ENCODE results near the gene PHKB. TPM values are rescaled to one million over a fixed set of nuclear protein-coding genes. Genes with fewer than 3 reads are reported as not detected.

PHKB gene
- total and polyA plus RNA-seq, 2 donors (not counting 1 experiment from before 2014, with no cell fraction given), result 50.4 to 223 TPM

- DNase-seq (no peak), ATAC-seq (ENCODE audit: low read depth) (no peak)
- Mint-ChIP-seq H3K9me3 (ENCODE audit: insufficient read depth) (no peaks in the 10 kb centered on the region), H3K27ac (peak overlapping the region; percentile 7), H3K27me3 (no peaks in the 10 kb centered on the region), H3K4me3 (no peak overlapping the region), H3K4me1 (peaks cover 69% of the 10 kb centered on the region)
- peaks cover 0 to 5% (median 0%) of the 10 kb centered on the region in 3 donors for H3K9me3 ChIP-seq (ENCODE audit: control extremely low read depth in 1 of 3, control insufficient read depth in 2 of 3, insufficient read depth in 1 of 3, low read length in 2 of 3)
- peak overlapping the region; percentile 19 for H3K4me2 ChIP-seq (replicated peaks; ENCODE audit: low read depth, low read length, poor library complexity, severe bottlenecking)
- ChIA-PET CTCF (no interaction called here), POLR2A (no interaction called here)
- intact Hi-C loops (cut with micrococcal nuclease), result loop anchor here (5.0 kb wide), 1 partner anchor 106 kb away; the partner anchor contains the start of genes ITFG1 and PHKB
- peaks cover 12 to 20% of the 10 kb centered on the region in 2 donors for H3K4me1 ChIP-seq (ENCODE audit: control insufficient read depth in 2 of 2, insufficient read depth in 2 of 2, low read length in 2 of 2)
- peaks cover 0 to 25% of the 10 kb centered on the region in 2 experiments for H3K36me3 ChIP-seq (replicated peaks in 1 of 2; ENCODE audit: control extremely low read depth in 1 of 2, control insufficient read depth in 1 of 2, extremely low read depth in 1 of 2, insufficient read depth in 2 of 2, low read length in 1 of 2)
- peaks cover 54% of the 10 kb centered on the region for H3K79me2 ChIP-seq (ENCODE audit: control insufficient read depth, insufficient read depth, low read length)
- peaks cover 10% of the 10 kb centered on the region for H4K20me1 ChIP-seq (ENCODE audit: control insufficient read depth, insufficient read depth, low read length, poor library complexity, severe bottlenecking)
- no peak overlapping the region for H3K9ac ChIP-seq (ENCODE audit: low read length)
- H3K4me3 ChIP-seq (ENCODE audit: control extremely low read depth in 1 of 5, extremely low read depth in 1 of 5, insufficient read depth in 1 of 5, low read depth in 2 of 5, low read length in 4 of 5), result no peak overlapping the region
- H3K27me3 ChIP-seq (replicated peaks in 1 of 4; ENCODE audit: control extremely low read depth in 1 of 4, control insufficient read depth in 3 of 4, insufficient read depth in 4 of 4, low read length in 3 of 4), result no peaks in the 10 kb centered on the region
- TF ChIP-seq CTCF (IDR thresholded peaks at IDR 0.05), result no peak
- no peak for TF ChIP-seq EZH2 (IDR thresholded peaks at IDR 0.05; ENCODE audit: borderline replicate concordance, insufficient read depth, low read depth, low read length, poor library complexity, severe bottlenecking)
- H2AFZ ChIP-seq (ENCODE audit: insufficient read depth, low read depth, low read length, poor library complexity, severe bottlenecking), result no peak overlapping the region
- WGBS (ENCODE audit: insufficient coverage), result no CpG with 5 or more reads among the region's 1 CpG
- H3K27ac ChIP-seq (ENCODE audit: low read length in 2 of 2), result no peak overlapping the region
These were observed 107.2 kb downstream of the PHKB start for GRCh38 chr16:47568351-47568750.

GRCh38 chr16:47571049-47571448 lies 109.9 kb downstream of the PHKB start:
- CTCF ChIA-PET, result interaction anchor here (0.9 kb wide), 1 partner anchor 10 kb away, joined by 3 read pairs; no protein-coding TSS in a partner anchor

More at GRCh38 chr16:47571049-47571448, 109.9 kb downstream of the PHKB start:
- intact Hi-C loops (cut with micrococcal nuclease), result no loop called here
- Histone ChIP-seq H3K27me3 (replicated peaks in 1 of 4; ENCODE audit: control extremely low read depth in 1 of 4, control insufficient read depth in 3 of 4, insufficient read depth in 4 of 4, low read length in 3 of 4) (no peaks in the 10 kb centered on the region), H3K9me3 (ENCODE audit: control extremely low read depth in 1 of 3, control insufficient read depth in 2 of 3, insufficient read depth in 1 of 3, low read length in 2 of 3) (peaks cover 0 to 12% (median 0%) of the 10 kb centered on the region in 3 donors), H3K9ac (ENCODE audit: low read length) (no peak overlapping the region), H3K27ac (ENCODE audit: low read length in 2 of 2) (no peak overlapping the region), H3K79me2 (ENCODE audit: control insufficient read depth, insufficient read depth, low read length) (peaks cover 59% of the 10 kb centered on the region), H3K36me3 (replicated peaks in 1 of 2; ENCODE audit: control extremely low read depth in 1 of 2, control insufficient read depth in 1 of 2, extremely low read depth in 1 of 2, insufficient read depth in 2 of 2, low read length in 1 of 2) (peaks cover 1 to 25% of the 10 kb centered on the region in 2 experiments), H3K4me3 (ENCODE audit: control extremely low read depth in 1 of 5, extremely low read depth in 1 of 5, insufficient read depth in 1 of 5, low read depth in 2 of 5, low read length in 4 of 5) (no peak overlapping the region), H3K4me2 (replicated peaks; ENCODE audit: low read depth, low read length, poor library complexity, severe bottlenecking) (no peak overlapping the region), H2AFZ (ENCODE audit: insufficient read depth, low read depth, low read length, poor library complexity, severe bottlenecking) (no peak overlapping the region), H3K4me1 (ENCODE audit: control insufficient read depth in 2 of 2, insufficient read depth in 2 of 2, low read length in 2 of 2) (peaks cover 28 to 36% of the 10 kb centered on the region in 2 donors), H4K20me1 (ENCODE audit: control insufficient read depth, insufficient read depth, low read length, poor library complexity, severe bottlenecking) (peaks cover 11% of the 10 kb centered on the region)
- ATAC-seq (ENCODE audit: low read depth) (no peak), DNase-seq (no peak)
- Mint-ChIP-seq H3K9me3 (ENCODE audit: insufficient read depth) (no peaks in the 10 kb centered on the region), H3K4me3 (no peak overlapping the region), H3K27ac (no peak overlapping the region), H3K4me1 (peaks cover 66% of the 10 kb centered on the region), H3K27me3 (no peaks in the 10 kb centered on the region)
- POLR2A ChIA-PET, result no interaction called here
- no peak for TF ChIP-seq EZH2 (IDR thresholded peaks at IDR 0.05; ENCODE audit: borderline replicate concordance, insufficient read depth, low read depth, low read length, poor library complexity, severe bottlenecking)
- TF ChIP-seq CTCF (IDR thresholded peaks at IDR 0.05), result no peak

Data from B cell (primary cell).